ENCODE data around the gene CADM1. TPM values are rescaled to one million over a fixed set of nuclear protein-coding genes. Genes with fewer than 3 reads are reported as not detected.

Gene CADM1
- total RNA-seq, 4 donors from 2014 or later = 10.6 to 15.7 (median 13.8) TPM

DNA sequence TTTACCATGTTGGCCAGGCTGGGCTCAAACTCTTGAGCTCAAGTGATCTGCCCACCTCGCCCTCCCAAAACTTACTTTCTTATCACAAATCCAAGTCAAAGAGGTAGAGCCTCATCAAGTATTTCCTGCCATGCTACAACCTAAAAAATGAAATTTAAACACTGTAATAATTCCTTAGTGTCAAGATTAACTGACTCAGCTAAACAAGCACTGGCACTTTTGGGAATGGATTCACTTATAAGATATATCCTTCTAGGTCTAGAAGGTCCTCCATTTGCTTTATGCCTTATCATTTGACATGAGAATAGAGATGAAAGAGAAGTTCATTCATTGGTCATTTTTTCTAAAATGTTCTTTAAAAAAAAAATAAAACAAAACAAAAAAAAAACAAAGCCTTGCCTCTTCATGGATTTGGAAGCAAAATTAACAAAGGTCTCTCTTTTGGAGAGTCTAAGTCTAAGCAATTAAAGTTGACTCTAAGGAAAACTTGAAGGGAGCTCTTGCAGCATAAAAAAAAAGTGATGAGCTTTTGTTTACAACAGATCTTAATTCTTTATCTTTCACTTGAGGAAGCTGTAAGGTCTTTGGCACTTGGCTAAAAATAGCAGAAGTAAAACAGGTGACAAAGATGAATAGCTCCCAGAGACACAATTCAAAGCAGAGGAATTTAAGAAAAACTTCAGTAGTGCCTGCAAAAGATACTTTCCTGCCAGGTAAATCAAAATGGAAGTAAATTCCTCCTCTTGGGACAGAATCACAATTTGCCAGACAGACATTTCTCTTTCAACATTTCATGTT is 50.3 kb downstream of the CADM1 start:
- no peak for DNase-seq (ENCODE audit: extremely low spot score)
- Histone ChIP-seq H3K4me1 (no peaks in the 10 kb centered on the region), H3K4me3 (no peak overlapping the region), H3K27me3 (no peaks in the 10 kb centered on the region), H3K9me3 (peaks cover 0 to 3% (median 0%) of the 10 kb centered on the region in 4 donors), H3K27ac (replicated peaks in 1 of 4) (no peak overlapping the region), H3K36me3 (no peaks in the 10 kb centered on the region)
- intact Hi-C loops (cut with DNase I) = no loop called here
- no peak for TF ChIP-seq EP300 (IDR thresholded peaks at IDR 0.05)
- TF ChIP-seq POLR2A (IDR thresholded peaks at IDR 0.05; ENCODE audit: low read depth) = no peak
- no peak for TF ChIP-seq POLR2AphosphoS5 (IDR thresholded peaks at IDR 0.05)
- TF ChIP-seq, protein P1, sequence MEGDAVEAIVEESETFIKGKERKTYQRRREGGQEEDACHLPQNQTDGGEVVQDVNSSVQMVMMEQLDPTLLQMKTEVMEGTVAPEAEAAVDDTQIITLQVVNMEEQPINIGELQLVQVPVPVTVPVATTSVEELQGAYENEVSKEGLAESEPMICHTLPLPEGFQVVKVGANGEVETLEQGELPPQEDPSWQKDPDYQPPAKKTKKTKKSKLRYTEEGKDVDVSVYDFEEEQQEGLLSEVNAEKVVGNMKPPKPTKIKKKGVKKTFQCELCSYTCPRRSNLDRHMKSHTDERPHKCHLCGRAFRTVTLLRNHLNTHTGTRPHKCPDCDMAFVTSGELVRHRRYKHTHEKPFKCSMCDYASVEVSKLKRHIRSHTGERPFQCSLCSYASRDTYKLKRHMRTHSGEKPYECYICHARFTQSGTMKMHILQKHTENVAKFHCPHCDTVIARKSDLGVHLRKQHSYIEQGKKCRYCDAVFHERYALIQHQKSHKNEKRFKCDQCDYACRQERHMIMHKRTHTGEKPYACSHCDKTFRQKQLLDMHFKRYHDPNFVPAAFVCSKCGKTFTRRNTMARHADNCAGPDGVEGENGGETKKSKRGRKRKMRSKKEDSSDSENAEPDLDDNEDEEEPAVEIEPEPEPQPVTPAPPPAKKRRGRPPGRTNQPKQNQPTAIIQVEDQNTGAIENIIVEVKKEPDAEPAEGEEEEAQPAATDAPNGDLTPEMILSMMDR (IDR thresholded peaks at IDR 0.05) = no peak
- 87% methylated on average over 1 of the region's 1 CpG for WGBS

DNA sequence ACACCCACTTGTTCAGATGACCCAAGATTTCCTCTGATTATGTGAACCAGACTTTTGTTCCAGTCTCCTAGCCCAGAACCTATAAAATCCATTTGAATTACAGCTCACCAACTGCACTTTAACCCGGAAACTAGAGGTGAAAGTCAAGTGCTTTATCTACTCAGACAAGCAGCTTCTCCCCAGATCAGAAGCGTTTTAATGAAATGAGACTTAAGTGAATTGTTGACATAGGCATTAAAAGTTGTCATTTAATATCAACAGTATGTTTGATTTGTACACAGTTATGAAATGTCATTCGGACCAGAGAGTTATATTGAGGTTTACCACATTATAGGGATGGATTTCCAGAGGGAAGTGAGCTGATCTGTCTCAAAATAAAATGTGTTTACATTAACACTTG is 52.0 kb downstream of the CADM1 start:
- H3K4me1 ChIP-seq = no peaks in the 10 kb centered on the region
- no peak overlapping the region for H3K27ac ChIP-seq (replicated peaks in 1 of 4)
- H3K36me3 ChIP-seq = no peaks in the 10 kb centered on the region
- DNase-seq (ENCODE audit: extremely low spot score) = no peak
- WGBS = 72% methylated on average over 3 of the region's 3 CpGs
- no peak overlapping the region for H3K4me3 ChIP-seq
- H3K9me3 ChIP-seq = peaks cover 0 to 16% (median 13%) of the 10 kb centered on the region in 4 donors
- intact Hi-C loops (cut with DNase I) = no loop called here
- H3K27me3 ChIP-seq = no peaks in the 10 kb centered on the region
- TF ChIP-seq POLR2AphosphoS5 (IDR thresholded peaks at IDR 0.05) = no peak
- no peak for TF ChIP-seq POLR2A (IDR thresholded peaks at IDR 0.05; ENCODE audit: low read depth)
- TF ChIP-seq, protein P1 (IDR thresholded peaks at IDR 0.05) = no peak
- TF ChIP-seq EP300 (IDR thresholded peaks at IDR 0.05) = no peak

DNA sequence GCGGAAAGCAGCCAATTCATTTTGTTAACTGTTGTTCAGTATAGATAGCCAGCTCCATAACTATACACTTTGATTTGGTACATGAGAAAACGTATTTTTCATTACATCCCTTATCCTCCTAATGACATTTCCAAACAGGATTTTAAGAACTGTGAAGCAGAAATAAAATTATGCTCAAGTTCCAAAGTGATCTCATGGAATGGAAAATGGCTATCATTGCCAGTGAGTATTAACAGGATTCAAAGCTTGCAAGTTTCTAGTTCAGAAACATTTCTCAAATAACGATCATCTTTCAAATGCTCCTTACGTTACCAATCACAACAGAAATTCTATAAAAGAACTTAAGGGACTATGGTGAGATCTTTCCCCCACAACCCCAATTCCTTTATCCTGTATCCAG is 53.7 kb downstream of the CADM1 start:
- Histone ChIP-seq H3K4me1 (peaks cover 0 to 3% (median 0%) of the 10 kb centered on the region in 4 donors), H3K27ac (replicated peaks in 1 of 4) (no peak overlapping the region), H3K9me3 (peaks cover 0 to 23% (median 22%) of the 10 kb centered on the region in 4 donors), H3K36me3 (no peaks in the 10 kb centered on the region), H3K27me3 (no peaks in the 10 kb centered on the region), H3K4me3 (no peak overlapping the region)
- intact Hi-C loops (cut with DNase I) = no loop called here
- TF ChIP-seq POLR2AphosphoS5 (IDR thresholded peaks at IDR 0.05) = no peak
- no peak for TF ChIP-seq EP300 (IDR thresholded peaks at IDR 0.05)
- TF ChIP-seq, protein P1 (IDR thresholded peaks at IDR 0.05) = no peak
- no peak for TF ChIP-seq POLR2A (IDR thresholded peaks at IDR 0.05; ENCODE audit: low read depth)
- 68% methylated on average over 4 of the region's 4 CpGs for WGBS
- DNase-seq (ENCODE audit: extremely low spot score) = no peak

DNA sequence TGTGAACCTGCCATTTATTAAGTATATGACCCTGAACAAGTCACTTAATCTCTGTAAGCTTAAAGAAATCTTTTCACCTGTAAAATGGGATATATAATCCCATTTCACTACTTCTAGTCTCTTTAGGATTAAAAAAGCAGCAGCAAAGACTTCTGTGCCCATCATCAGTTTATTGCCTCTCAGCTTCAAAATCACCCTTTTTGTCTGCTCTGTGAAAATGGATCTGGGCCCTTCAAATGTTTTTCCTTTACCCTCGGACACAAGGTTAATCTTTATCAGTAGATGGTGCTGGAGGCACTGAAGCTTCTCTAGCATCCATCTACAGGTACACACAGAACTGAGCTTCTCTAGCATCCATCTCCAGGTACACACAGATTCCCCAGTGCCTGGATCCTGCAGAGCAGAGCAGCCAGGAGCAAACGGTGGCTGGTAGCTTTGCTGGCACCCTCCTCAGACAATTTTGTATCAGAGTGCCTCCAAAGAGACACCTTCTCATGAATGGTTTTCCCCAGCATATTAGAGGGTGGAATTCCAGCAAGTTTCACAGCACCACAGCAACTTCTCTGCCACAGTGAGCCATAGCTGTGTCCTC is 56.8 kb downstream of the CADM1 start:
- DNase-seq (ENCODE audit: extremely low spot score) = no peak
- peaks cover 0 to 3% (median 0%) of the 10 kb centered on the region in 4 donors for H3K4me1 ChIP-seq
- TF ChIP-seq EP300 (IDR thresholded peaks at IDR 0.05) (no peak), POLR2A (IDR thresholded peaks at IDR 0.05; ENCODE audit: low read depth) (no peak), POLR2AphosphoS5 (IDR thresholded peaks at IDR 0.05) (no peak)
- TF ChIP-seq, protein P1 (IDR thresholded peaks at IDR 0.05) = no peak
- H3K4me3 ChIP-seq = no peak overlapping the region
- peaks cover 0 to 23% (median 22%) of the 10 kb centered on the region in 4 donors for H3K9me3 ChIP-seq
- H3K36me3 ChIP-seq = no peaks in the 10 kb centered on the region
- H3K27me3 ChIP-seq = no peaks in the 10 kb centered on the region
- 97% methylated on average over 2 of the region's 2 CpGs for WGBS
- no peak overlapping the region for H3K27ac ChIP-seq (replicated peaks in 1 of 4)
- intact Hi-C loops (cut with DNase I) = no loop called here

Measured in esophagus muscularis mucosa (tissue), 4 donors.